HepG2 (cell line): ENCODE results near the gene SPHK2. TPM values are rescaled to one million over a fixed set of nuclear protein-coding genes. Genes with fewer than 3 reads are reported as not detected.
A peak's percentile ranks its signal among the peaks of the same experiment; 100 is the strongest.

Experiments
- HOXA7 ChIP-seq: sonication (generic); formaldehyde crosslinking; IDR thresholded peaks from 2 replicates; pipeline ENCODE4 v1.8.1; 2022; ENCODE audit warnings: mild to moderate bottlenecking, missing genetic modification reagents, moderate library complexity
- KDM5B ChIP-seq: sonication (generic); formaldehyde crosslinking; IDR thresholded peaks from 2 replicates; pipeline ENCODE4 v1.4.0; 2020; ENCODE audit warnings: missing genetic modification reagents, mild to moderate bottlenecking, borderline replicate concordance
- MEF2D ChIP-seq: sonication (generic); formaldehyde crosslinking; IDR thresholded peaks from 2 replicates; pipeline ENCODE4 v1.5.1; 2020; ENCODE audit warnings: mild to moderate bottlenecking, missing genetic modification reagents
- MTA1 ChIP-seq: sonication (generic); formaldehyde crosslinking; IDR thresholded peaks from 2 replicates; pipeline ENCODE4 v1.4.0; 2020; ENCODE audit warnings: missing genetic modification reagents, mild to moderate bottlenecking, borderline replicate concordance
- SPEN ChIP-seq: sonication (generic); formaldehyde crosslinking; IDR thresholded peaks from 2 replicates; pipeline ENCODE4 v1.5.1; 2020; ENCODE audit warnings: low read depth, mild to moderate bottlenecking, missing genetic modification reagents
- TAF1 ChIP-seq: sonication (generic); formaldehyde crosslinking; IDR thresholded peaks from 2 replicates; pipeline ENCODE4 v1.4.0; 2020; ENCODE audit warnings: missing genetic modification reagents
- TSC22D2 ChIP-seq: sonication (generic); formaldehyde crosslinking; IDR thresholded peaks from 2 replicates; pipeline ENCODE4 v1.5.1; 2020; ENCODE audit warnings: missing genetic modification reagents, mild to moderate bottlenecking, borderline replicate concordance
- ZIK1 ChIP-seq: sonication (generic); formaldehyde crosslinking; IDR thresholded peaks from 2 replicates; pipeline ENCODE4 v1.5.0; 2020; ENCODE audit warnings: mild to moderate bottlenecking, low read depth, missing genetic modification reagents, borderline replicate concordance
- ZNF878 ChIP-seq: sonication (generic); formaldehyde crosslinking; IDR thresholded peaks from 2 replicates; pipeline ENCODE4 v1.8.1; 2023; ENCODE audit warnings: mild to moderate bottlenecking, missing genetic modification reagents, moderate library complexity
- polyA plus RNA-seq, 8 experiments: library from polyadenylated mRNA; depleted of rRNA in 3 of 8; stranded (reverse) in 7 of 8; unstranded in 1 of 8; fragments of >200 nt; fragmentation: Illumina TruSeq in 4 of 8; extraction: Trizol in 4 of 8; gene quantifications; 2 replicates each; pipeline versions ENCODE4 v1.2.1 to v1.2.3, GENCODE V29; 2011 to 2016; ENCODE audit warnings: low read depth in 4 of 8, missing spikeins in 1 of 8, mixed read lengths in 1 of 8; ENCODE audit not compliant: insufficient read depth in 1 of 8
- total RNA-seq, 5 experiments: library from RNA; depleted of rRNA; stranded (reverse); fragments of >200 nt; fragmentation: Illumina TruSeq; extraction: Trizol; gene quantifications; 2 replicates each; pipeline ENCODE4 v1.2.3, GENCODE V29; 2016; ENCODE audit warnings: low read depth in 1 of 5
- TF ChIP-seq, protein P1 (sequence below): sonication (generic); formaldehyde crosslinking; IDR thresholded peaks from 2 replicates; pipeline ENCODE4 v1.4.0; 2020; ENCODE audit warnings: mild to moderate bottlenecking, missing genetic modification reagents
- TF ChIP-seq, protein P2 (sequence below): sonication (generic); formaldehyde crosslinking; IDR thresholded peaks from 2 replicates; pipeline ENCODE4 v1.4.0; 2020; ENCODE audit warnings: missing genetic modification reagents, low read depth, mild to moderate bottlenecking, borderline replicate concordance
- TF ChIP-seq, protein P3 (sequence below): sonication (generic); formaldehyde crosslinking; IDR thresholded peaks from 2 replicates; pipeline ENCODE4 v1.4.0; 2020; ENCODE audit warnings: missing genetic modification reagents
- TF ChIP-seq, protein P4 (sequence below): sonication (generic); formaldehyde crosslinking; IDR thresholded peaks from 2 replicates; pipeline ENCODE4 v1.4.0; 2020; ENCODE audit warnings: missing genetic modification reagents
- TF ChIP-seq, protein P5 (sequence below): sonication (generic); formaldehyde crosslinking; conservative IDR thresholded peaks from 2 replicates; pipeline ENCODE4 v1.5.0; 2020; ENCODE audit warnings: missing genetic modification reagents

The SPHK2 gene
- total and polyA plus RNA-seq, 2 of the 13 experiments (the other 11 are each of a cell fraction or from before 2014, with no cell fraction given) = 2.9 to 14.4 TPM

DNA sequence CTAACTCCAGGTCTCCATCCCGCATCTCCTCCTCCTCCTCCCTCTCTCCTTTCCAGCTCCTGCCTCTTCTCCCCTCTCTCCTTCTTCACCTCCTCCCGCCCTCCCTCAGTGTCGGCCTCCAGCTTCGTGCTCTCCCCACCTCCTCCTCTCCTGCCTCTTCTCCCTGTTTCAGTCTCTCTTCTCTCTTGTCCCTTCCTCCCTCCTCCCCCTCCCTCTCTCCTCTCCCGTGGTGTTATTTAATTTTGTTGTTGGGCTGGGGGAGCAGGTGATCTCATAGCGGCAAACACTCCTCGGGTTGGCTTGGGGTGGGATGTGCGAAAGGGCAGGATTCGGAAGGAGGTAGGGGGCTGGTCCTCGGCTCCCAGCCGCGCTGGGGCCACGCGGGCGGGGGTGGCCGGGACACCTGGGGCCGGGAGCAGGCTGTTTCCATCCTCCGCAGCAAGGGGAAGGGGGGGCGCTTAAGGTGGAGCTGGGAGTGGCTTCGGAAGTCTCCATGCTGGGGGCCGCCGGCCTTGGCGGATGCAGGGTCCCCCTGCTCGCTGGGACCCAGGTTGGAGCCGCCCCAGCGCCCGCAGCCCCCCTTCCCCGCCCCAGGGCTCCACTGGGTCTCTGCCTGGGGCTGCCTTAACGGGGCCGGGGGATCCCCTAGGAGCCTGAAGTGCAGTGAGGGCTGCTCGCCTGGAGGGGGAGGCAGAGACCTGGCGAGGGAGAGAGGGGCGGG, 26.9 kb downstream of the SPHK2 start, which contains the start of gene CA11 (continued):
- TF ChIP-seq, protein P1, sequence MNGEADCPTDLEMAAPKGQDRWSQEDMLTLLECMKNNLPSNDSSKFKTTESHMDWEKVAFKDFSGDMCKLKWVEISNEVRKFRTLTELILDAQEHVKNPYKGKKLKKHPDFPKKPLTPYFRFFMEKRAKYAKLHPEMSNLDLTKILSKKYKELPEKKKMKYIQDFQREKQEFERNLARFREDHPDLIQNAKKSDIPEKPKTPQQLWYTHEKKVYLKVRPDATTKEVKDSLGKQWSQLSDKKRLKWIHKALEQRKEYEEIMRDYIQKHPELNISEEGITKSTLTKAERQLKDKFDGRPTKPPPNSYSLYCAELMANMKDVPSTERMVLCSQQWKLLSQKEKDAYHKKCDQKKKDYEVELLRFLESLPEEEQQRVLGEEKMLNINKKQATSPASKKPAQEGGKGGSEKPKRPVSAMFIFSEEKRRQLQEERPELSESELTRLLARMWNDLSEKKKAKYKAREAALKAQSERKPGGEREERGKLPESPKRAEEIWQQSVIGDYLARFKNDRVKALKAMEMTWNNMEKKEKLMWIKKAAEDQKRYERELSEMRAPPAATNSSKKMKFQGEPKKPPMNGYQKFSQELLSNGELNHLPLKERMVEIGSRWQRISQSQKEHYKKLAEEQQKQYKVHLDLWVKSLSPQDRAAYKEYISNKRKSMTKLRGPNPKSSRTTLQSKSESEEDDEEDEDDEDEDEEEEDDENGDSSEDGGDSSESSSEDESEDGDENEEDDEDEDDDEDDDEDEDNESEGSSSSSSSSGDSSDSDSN = peak; percentile 14; the same call in 1 of the 2 replicates
- TF ChIP-seq MTA1 (CRISPR knock-in tag) (peak; percentile 35; the same call in 1 of the 2 replicates), ZNF878 (no peak), TAF1 (CRISPR knock-in tag) (no peak), SPEN (peak; percentile 70), ZIK1 (CRISPR knock-in tag) (no peak), HOXA7 (no peak), TSC22D2 (no peak), MEF2D (CRISPR knock-in tag) (no peak), KDM5B (CRISPR knock-in tag) (peak; percentile 55; the same call in 1 of the 2 replicates)
- TF ChIP-seq, protein P2, sequence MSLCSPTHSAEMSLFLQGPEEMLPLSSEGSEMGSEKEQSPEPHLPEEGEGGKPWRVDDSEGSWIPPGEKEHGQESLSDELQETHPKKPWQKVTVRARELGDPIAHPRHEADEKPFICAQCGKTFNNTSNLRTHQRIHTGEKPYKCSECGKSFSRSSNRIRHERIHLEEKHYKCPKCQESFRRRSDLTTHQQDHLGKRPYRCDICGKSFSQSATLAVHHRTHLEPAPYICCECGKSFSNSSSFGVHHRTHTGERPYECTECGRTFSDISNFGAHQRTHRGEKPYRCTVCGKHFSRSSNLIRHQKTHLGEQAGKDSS (CRISPR knock-in tag) = peak; percentile 56; the same call in 1 of the 2 replicates
- TF ChIP-seq, protein P3, sequence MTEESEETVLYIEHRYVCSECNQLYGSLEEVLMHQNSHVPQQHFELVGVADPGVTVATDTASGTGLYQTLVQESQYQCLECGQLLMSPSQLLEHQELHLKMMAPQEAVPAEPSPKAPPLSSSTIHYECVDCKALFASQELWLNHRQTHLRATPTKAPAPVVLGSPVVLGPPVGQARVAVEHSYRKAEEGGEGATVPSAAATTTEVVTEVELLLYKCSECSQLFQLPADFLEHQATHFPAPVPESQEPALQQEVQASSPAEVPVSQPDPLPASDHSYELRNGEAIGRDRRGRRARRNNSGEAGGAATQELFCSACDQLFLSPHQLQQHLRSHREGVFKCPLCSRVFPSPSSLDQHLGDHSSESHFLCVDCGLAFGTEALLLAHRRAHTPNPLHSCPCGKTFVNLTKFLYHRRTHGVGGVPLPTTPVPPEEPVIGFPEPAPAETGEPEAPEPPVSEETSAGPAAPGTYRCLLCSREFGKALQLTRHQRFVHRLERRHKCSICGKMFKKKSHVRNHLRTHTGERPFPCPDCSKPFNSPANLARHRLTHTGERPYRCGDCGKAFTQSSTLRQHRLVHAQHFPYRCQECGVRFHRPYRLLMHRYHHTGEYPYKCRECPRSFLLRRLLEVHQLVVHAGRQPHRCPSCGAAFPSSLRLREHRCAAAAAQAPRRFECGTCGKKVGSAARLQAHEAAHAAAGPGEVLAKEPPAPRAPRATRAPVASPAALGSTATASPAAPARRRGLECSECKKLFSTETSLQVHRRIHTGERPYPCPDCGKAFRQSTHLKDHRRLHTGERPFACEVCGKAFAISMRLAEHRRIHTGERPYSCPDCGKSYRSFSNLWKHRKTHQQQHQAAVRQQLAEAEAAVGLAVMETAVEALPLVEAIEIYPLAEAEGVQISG (CRISPR knock-in tag) = peak; percentile 71
- TF ChIP-seq, protein P4, sequence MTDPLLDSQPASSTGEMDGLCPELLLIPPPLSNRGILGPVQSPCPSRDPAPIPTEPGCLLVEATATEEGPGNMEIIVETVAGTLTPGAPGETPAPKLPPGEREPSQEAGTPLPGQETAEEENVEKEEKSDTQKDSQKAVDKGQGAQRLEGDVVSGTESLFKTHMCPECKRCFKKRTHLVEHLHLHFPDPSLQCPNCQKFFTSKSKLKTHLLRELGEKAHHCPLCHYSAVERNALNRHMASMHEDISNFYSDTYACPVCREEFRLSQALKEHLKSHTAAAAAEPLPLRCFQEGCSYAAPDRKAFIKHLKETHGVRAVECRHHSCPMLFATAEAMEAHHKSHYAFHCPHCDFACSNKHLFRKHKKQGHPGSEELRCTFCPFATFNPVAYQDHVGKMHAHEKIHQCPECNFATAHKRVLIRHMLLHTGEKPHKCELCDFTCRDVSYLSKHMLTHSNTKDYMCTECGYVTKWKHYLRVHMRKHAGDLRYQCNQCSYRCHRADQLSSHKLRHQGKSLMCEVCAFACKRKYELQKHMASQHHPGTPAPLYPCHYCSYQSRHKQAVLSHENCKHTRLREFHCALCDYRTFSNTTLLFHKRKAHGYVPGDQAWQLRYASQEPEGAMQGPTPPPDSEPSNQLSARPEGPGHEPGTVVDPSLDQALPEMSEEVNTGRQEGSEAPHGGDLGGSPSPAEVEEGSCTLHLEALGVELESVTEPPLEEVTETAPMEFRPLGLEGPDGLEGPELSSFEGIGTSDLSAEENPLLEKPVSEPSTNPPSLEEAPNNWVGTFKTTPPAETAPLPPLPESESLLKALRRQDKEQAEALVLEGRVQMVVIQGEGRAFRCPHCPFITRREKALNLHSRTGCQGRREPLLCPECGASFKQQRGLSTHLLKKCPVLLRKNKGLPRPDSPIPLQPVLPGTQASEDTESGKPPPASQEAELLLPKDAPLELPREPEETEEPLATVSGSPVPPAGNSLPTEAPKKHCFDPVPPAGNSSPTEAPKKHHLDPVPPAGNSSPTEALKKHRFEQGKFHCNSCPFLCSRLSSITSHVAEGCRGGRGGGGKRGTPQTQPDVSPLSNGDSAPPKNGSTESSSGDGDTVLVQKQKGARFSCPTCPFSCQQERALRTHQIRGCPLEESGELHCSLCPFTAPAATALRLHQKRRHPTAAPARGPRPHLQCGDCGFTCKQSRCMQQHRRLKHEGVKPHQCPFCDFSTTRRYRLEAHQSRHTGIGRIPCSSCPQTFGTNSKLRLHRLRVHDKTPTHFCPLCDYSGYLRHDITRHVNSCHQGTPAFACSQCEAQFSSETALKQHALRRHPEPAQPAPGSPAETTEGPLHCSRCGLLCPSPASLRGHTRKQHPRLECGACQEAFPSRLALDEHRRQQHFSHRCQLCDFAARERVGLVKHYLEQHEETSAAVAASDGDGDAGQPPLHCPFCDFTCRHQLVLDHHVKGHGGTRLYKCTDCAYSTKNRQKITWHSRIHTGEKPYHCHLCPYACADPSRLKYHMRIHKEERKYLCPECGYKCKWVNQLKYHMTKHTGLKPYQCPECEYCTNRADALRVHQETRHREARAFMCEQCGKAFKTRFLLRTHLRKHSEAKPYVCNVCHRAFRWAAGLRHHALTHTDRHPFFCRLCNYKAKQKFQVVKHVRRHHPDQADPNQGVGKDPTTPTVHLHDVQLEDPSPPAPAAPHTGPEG (CRISPR knock-in tag) = no peak
- TF ChIP-seq, protein P5, sequence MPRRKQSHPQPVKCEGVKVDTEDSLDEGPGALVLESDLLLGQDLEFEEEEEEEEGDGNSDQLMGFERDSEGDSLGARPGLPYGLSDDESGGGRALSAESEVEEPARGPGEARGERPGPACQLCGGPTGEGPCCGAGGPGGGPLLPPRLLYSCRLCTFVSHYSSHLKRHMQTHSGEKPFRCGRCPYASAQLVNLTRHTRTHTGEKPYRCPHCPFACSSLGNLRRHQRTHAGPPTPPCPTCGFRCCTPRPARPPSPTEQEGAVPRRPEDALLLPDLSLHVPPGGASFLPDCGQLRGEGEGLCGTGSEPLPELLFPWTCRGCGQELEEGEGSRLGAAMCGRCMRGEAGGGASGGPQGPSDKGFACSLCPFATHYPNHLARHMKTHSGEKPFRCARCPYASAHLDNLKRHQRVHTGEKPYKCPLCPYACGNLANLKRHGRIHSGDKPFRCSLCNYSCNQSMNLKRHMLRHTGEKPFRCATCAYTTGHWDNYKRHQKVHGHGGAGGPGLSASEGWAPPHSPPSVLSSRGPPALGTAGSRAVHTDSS (CRISPR knock-in tag) = no peak
